Measurements from ENCODE around the gene SCG5. TPM values are rescaled to one million over a fixed set of nuclear protein-coding genes. Genes with fewer than 3 reads are reported as not detected.

SCG5 gene
- total RNA-seq, 1 donor from 2014 or later: 6.1 TPM

- intact Hi-C loops (cut with DNase I): no loop called here
These were observed 94.6 kb downstream of the SCG5 start for GRCh38 chr15:32735989-32736700.

GRCh38 chr15:32736701-32737061 is 95.2 kb downstream of the SCG5 start:
- TF ChIP-seq POLR2AphosphoS5 (IDR thresholded peaks at IDR 0.05; ENCODE audit: insufficient read depth in 1 of 2, low read depth in 1 of 2): no peak
- no peak for TF ChIP-seq POLR2A (IDR thresholded peaks at IDR 0.05)
- no peak for TF ChIP-seq CTCF (IDR thresholded peaks at IDR 0.05)
- Histone ChIP-seq H3K9me3 (no peaks in the 10 kb centered on the region), H3K36me3 (no peaks in the 10 kb centered on the region), H3K4me1 (no peaks in the 10 kb centered on the region), H3K27ac (no peak overlapping the region), H3K4me3 (no peak overlapping the region), H3K27me3 (no peaks in the 10 kb centered on the region)
- DNase-seq (ENCODE audit: extremely low spot score in 2 of 2): no peak
- intact Hi-C loops (cut with DNase I): no loop called here

More at GRCh38 chr15:32735989-32736700, 94.6 kb downstream of the SCG5 start:
- Histone ChIP-seq H3K4me1 (peaks cover under 1% of the 10 kb centered on the region), H3K36me3 (peaks cover 0 to 2% of the 10 kb centered on the region in 2 donors), H3K27ac (no peak overlapping the region), H3K9me3 (no peaks in the 10 kb centered on the region), H3K27me3 (no peaks in the 10 kb centered on the region), H3K4me3 (no peak overlapping the region)
- DNase-seq (ENCODE audit: extremely low spot score in 2 of 2): no peak
- TF ChIP-seq CTCF (IDR thresholded peaks at IDR 0.05) (no peak), POLR2A (IDR thresholded peaks at IDR 0.05) (no peak), POLR2AphosphoS5 (IDR thresholded peaks at IDR 0.05; ENCODE audit: insufficient read depth in 1 of 2, low read depth in 1 of 2) (no peak)

GRCh38 chr15:32737304-32737703 is 95.8 kb downstream of the SCG5 start:
- Histone ChIP-seq H3K4me3 (no peak overlapping the region), H3K27ac (no peak overlapping the region), H3K27me3 (no peaks in the 10 kb centered on the region), H3K9me3 (no peaks in the 10 kb centered on the region), H3K36me3 (no peaks in the 10 kb centered on the region), H3K4me1 (no peaks in the 10 kb centered on the region)
- DNase-seq (ENCODE audit: extremely low spot score in 2 of 2): no peak
- intact Hi-C loops (cut with DNase I): no loop called here
- no peak for TF ChIP-seq POLR2A (IDR thresholded peaks at IDR 0.05)

GRCh38 chr15:32738666-32739065 is 97.2 kb downstream of the SCG5 start:
- Histone ChIP-seq H3K9me3 (no peaks in the 10 kb centered on the region), H3K4me1 (no peaks in the 10 kb centered on the region), H3K27ac (no peak overlapping the region), H3K36me3 (no peaks in the 10 kb centered on the region), H3K4me3 (no peak overlapping the region), H3K27me3 (no peaks in the 10 kb centered on the region)
- intact Hi-C loops (cut with DNase I): no loop called here
- DNase-seq (ENCODE audit: extremely low spot score in 2 of 2): no peak
- TF ChIP-seq CTCF (IDR thresholded peaks at IDR 0.05) (no peak), POLR2AphosphoS5 (IDR thresholded peaks at IDR 0.05; ENCODE audit: insufficient read depth in 1 of 2, low read depth in 1 of 2) (no peak), POLR2A (IDR thresholded peaks at IDR 0.05) (no peak)

- no peak for TF ChIP-seq CTCF (IDR thresholded peaks at IDR 0.05)
- TF ChIP-seq POLR2AphosphoS5 (IDR thresholded peaks at IDR 0.05; ENCODE audit: insufficient read depth in 1 of 2, low read depth in 1 of 2): no peak
- TF ChIP-seq POLR2A (IDR thresholded peaks at IDR 0.05): no peak
- Histone ChIP-seq H3K27me3 (no peaks in the 10 kb centered on the region), H3K27ac (no peak overlapping the region), H3K36me3 (no peaks in the 10 kb centered on the region), H3K4me1 (no peaks in the 10 kb centered on the region), H3K4me3 (no peak overlapping the region), H3K9me3 (no peaks in the 10 kb centered on the region)
- DNase-seq (ENCODE audit: extremely low spot score in 2 of 2): no peak
- intact Hi-C loops (cut with DNase I): no loop called here
These were observed 98.1 kb downstream of the SCG5 start for GRCh38 chr15:32739522-32740063.

Measured in vagina (tissue), 2 donors.